Uterus (tissue), 4 donors: ENCODE data around the gene SCN5A. TPM values are rescaled to one million over a fixed set of nuclear protein-coding genes. Genes with fewer than 3 reads are reported as not detected.

Source experiments
- DNase-seq, 2 donors: peaks; one replicate each; pipeline ENCODE4 v3.0.0-alpha.2; 2019 to 2020
- H3K27ac ChIP-seq, 2 donors: fragments of 200-600 bp; sonication (generic); 1 replicate in 1 of 2; 2 replicates in 1 of 2; pipeline ENCODE4 v1.5.1; 2016 to 2018
- H3K27me3 ChIP-seq, 2 donors: fragments of 200-600 bp; sonication (generic); one replicate each; pipeline ENCODE4 v1.5.1; 2018 to 2019; ENCODE audit warnings: control low read depth in 1 of 2
- H3K36me3 ChIP-seq, 2 donors: fragments of 200-600 bp; sonication (generic); one replicate each; pipeline ENCODE4 v1.5.1; 2019; ENCODE audit warnings: control low read depth in 1 of 2
- H3K4me1 ChIP-seq, 2 donors: fragments of 200-600 bp; sonication (generic); one replicate each; pipeline ENCODE4 v1.5.1; 2018 to 2019; ENCODE audit warnings: control low read depth in 1 of 2
- H3K4me3 ChIP-seq, 2 donors: fragments of 200-600 bp; sonication (generic); 1 replicate in 1 of 2; 2 replicates in 1 of 2; pipeline ENCODE4 v1.5.1; 2018 to 2019; ENCODE audit warnings: mild to moderate bottlenecking in 1 of 2
- H3K9me3 ChIP-seq, 2 donors: fragments of 200-600 bp; sonication (generic); one replicate each; pipeline ENCODE4 v1.5.1; 2019; ENCODE audit warnings: control low read depth in 1 of 2
- POLR2A ChIP-seq, 2 donors: fragments of 450-650 bp; IDR thresholded peaks; one replicate each; pipeline ENCODE4 v1.6.1; 2016; ENCODE audit warnings: antibody characterized with exemption in 2 of 2, mild to moderate bottlenecking in 1 of 2, moderate library complexity in 1 of 2
- intact Hi-C: fragments of 100-400 bp; cut with DNase I; formaldehyde crosslinking; loops from one replicate; pipeline ENCODE4 v1.15.1; 2023; ENCODE audit warnings: low total_unique reads
- total RNA-seq, 4 donors: library from RNA; depleted of rRNA in 3 of 4; stranded (reverse); fragments of >200 nt in 3 of 4; gene quantifications; one replicate each; pipeline versions ENCODE4 v1.1.0 to v1.2.4, GENCODE V29; 2014 to 2023
- TF ChIP-seq, protein P1 (sequence below), 4 experiments: fragments of 200-600 bp in 2 of 4; fragments of 450-650 bp in 2 of 4; sonication (generic) in 2 of 4; IDR thresholded peaks; one replicate each; pipeline ENCODE4 v1.5.1; 2016 to 2019; ENCODE audit warnings: antibody characterized with exemption in 4 of 4, mild to moderate bottlenecking in 2 of 4, moderate library complexity in 1 of 4
- donor health status: DM: yes; HTN: yes; CAD: no.

Gene SCN5A
- total RNA-seq, 4 donors from 2014 or later, result under 0.01 to 3.2 (median 1.6) TPM; not detected in 1

DNA sequence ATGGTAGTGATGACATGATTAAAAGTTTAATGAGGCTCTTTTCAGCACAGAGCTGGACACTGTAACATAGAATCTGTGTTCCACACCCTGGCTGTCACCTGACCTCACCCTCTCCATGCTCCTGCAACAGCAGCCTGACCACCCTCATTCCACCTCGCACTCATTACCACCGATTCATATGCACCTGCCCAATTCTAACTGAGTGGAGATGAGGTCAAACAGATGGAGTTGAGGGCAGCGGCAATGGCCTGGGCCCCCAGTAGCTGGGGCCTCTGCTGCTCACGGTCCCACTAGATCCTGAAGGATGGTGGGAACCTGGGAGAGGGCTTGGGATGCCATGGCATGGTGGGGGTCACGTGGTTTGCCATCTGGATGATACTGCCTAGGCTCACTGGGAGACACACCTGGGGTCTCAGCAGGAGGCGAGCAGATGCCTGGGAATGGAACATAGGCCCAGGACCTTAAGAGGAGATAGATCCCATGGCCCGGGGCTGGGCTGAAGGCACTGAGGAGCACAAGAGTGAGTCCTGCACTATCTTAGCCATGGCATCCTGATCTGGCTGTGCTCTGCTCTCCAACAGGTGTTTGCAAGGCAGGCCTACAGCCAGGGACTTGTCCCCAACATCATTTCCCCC, 1.3 kb downstream of the SCN5A start:
- H3K4me3 ChIP-seq, result no peak overlapping the region
- DNase-seq, result no peak
- H3K4me1 ChIP-seq, result peaks cover 0 to 4% of the 10 kb centered on the region in 2 donors
- no peaks in the 10 kb centered on the region for H3K9me3 ChIP-seq
- no peaks in the 10 kb centered on the region for H3K27me3 ChIP-seq
- H3K36me3 ChIP-seq, result no peaks in the 10 kb centered on the region
- TF ChIP-seq, protein P1, sequence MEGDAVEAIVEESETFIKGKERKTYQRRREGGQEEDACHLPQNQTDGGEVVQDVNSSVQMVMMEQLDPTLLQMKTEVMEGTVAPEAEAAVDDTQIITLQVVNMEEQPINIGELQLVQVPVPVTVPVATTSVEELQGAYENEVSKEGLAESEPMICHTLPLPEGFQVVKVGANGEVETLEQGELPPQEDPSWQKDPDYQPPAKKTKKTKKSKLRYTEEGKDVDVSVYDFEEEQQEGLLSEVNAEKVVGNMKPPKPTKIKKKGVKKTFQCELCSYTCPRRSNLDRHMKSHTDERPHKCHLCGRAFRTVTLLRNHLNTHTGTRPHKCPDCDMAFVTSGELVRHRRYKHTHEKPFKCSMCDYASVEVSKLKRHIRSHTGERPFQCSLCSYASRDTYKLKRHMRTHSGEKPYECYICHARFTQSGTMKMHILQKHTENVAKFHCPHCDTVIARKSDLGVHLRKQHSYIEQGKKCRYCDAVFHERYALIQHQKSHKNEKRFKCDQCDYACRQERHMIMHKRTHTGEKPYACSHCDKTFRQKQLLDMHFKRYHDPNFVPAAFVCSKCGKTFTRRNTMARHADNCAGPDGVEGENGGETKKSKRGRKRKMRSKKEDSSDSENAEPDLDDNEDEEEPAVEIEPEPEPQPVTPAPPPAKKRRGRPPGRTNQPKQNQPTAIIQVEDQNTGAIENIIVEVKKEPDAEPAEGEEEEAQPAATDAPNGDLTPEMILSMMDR (IDR thresholded peaks at IDR 0.05), result no peak
- no peak for TF ChIP-seq POLR2A (IDR thresholded peaks at IDR 0.05)
- intact Hi-C loops, result no loop called here
- H3K27ac ChIP-seq, result no peak overlapping the region

DNA sequence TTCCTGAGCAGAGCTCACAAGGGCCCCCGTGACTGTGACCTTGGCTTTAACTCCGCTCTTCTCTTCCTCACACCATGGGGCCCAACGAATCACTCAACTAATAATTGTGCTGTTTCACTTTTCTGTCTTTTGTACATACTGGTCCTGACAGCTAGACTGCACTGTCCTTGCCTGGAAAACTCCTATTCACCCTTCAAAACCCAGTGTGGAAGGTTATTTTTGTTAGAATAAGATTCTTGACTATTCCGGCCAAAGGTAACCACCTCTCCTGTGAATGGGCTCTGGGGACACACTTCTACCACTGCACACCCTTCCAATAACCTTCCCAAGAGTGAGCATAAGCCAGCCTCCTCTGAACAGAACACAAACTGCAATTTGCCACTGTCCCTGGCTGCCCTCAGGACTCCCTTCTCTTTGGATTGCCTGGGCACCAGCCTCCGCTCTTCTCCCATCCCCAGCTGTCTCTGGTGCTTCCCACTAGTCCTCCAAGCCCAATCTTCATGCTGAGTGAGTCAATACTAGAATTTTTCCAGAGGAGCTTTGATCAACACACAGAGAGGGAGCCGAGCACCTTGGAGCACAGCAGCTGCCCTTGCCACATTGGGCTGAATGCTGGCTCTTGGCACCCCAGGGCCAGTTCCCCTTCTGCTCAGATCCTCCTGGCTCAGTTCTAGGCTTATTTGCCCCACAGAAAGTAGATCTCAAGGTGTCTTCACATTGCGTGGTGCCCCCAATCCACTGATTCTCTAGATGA, 2.1 kb downstream of the SCN5A start:
- Histone ChIP-seq H3K4me1 (peaks cover 0 to 4% of the 10 kb centered on the region in 2 donors), H3K27me3 (no peaks in the 10 kb centered on the region), H3K9me3 (no peaks in the 10 kb centered on the region), H3K36me3 (no peaks in the 10 kb centered on the region), H3K4me3 (no peak overlapping the region), H3K27ac (no peak overlapping the region)
- DNase-seq, result no peak
- TF ChIP-seq, protein P1 (IDR thresholded peaks at IDR 0.05), result no peak
- no peak for TF ChIP-seq POLR2A (IDR thresholded peaks at IDR 0.05)
- intact Hi-C loops, result no loop called here

DNA sequence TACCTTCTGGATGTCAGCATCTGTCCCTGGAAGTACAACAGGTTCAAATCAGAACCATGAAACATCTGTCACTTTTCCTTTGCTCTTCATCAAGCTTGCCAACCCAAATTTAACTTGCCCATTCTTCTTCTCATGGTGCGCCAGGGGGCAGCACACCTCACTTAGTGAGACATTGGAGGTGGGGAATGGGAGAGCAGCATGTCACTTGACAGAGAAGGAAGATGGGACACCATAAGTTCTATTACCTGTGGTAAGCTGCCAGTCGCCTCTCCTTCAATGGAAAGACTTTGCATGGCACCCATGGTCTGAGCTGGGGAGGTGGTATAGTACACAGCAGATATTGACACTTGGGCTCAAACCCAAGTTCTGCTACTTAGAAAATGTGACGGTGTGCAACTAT, 2.9 kb downstream of the SCN5A start:
- intact Hi-C loops, result no loop called here
- TF ChIP-seq POLR2A (IDR thresholded peaks at IDR 0.05), result no peak
- TF ChIP-seq, protein P1 (IDR thresholded peaks at IDR 0.05), result no peak
- no peaks in the 10 kb centered on the region for H3K36me3 ChIP-seq
- H3K27me3 ChIP-seq, result no peaks in the 10 kb centered on the region
- H3K4me1 ChIP-seq, result peaks cover 0 to 4% of the 10 kb centered on the region in 2 donors
- no peak for DNase-seq
- H3K4me3 ChIP-seq, result no peak overlapping the region
- H3K27ac ChIP-seq, result no peak overlapping the region
- no peaks in the 10 kb centered on the region for H3K9me3 ChIP-seq

DNA sequence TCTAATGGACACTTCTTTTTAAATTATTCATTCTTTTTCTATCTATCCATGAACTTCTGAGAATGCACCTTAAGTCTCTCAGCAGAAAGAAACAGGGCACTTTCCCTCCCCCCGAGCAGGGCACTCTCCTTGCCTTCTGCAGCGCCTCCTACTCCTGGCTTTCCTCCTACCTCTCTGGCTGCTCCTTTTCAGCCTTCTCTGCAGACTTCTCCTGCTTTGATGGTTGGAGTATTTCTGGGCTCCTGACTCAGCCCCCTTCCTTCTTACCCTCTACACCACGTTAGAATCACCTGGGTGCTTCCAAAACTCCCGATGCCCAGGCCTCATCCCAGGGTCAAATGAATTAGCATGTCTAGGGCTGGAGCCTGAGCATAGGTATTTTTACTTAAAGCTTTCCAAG, 3.4 kb downstream of the SCN5A start:
- Histone ChIP-seq H3K9me3 (no peaks in the 10 kb centered on the region), H3K4me3 (no peak overlapping the region), H3K27me3 (no peaks in the 10 kb centered on the region), H3K4me1 (peaks cover 0 to 4% of the 10 kb centered on the region in 2 donors), H3K36me3 (no peaks in the 10 kb centered on the region), H3K27ac (no peak overlapping the region)
- intact Hi-C loops, result no loop called here
- TF ChIP-seq, protein P1 (IDR thresholded peaks at IDR 0.05), result no peak
- TF ChIP-seq POLR2A (IDR thresholded peaks at IDR 0.05), result no peak
- DNase-seq, result no peak

DNA sequence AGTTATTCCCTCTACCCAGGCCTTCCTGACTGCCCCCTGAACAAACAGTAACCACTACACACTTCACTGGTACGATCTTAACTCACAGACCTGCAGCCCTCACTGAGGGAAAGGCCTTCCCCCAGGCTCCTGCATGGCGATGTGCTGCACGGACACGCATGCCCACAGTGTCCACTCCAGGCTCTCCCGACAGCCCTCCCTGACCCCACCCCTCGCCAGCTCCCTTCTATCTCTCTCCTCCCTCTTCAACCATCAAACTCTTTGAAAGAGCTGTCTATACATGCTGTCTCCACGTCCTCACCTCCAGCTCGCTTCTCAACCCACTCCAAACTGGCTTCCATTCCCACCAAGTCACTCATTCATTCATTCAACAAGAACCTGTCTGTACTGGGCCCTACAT, 3.9 kb downstream of the SCN5A start:
- Histone ChIP-seq H3K27ac (no peak overlapping the region), H3K4me3 (no peak overlapping the region), H3K9me3 (no peaks in the 10 kb centered on the region), H3K27me3 (no peaks in the 10 kb centered on the region), H3K36me3 (no peaks in the 10 kb centered on the region), H3K4me1 (peaks cover 0 to 4% of the 10 kb centered on the region in 2 donors)
- TF ChIP-seq POLR2A (IDR thresholded peaks at IDR 0.05), result no peak
- TF ChIP-seq, protein P1 (IDR thresholded peaks at IDR 0.05), result no peak
- no peak for DNase-seq
- intact Hi-C loops, result no loop called here
